ENCODE data around the gene DOK5. TPM values are rescaled to one million over a fixed set of nuclear protein-coding genes. Genes with fewer than 3 reads are reported as not detected.
A peak's percentile ranks its signal among the peaks of the same experiment; 100 is the strongest.

DOK5 gene
- total and polyA plus RNA-seq, 2 of the 4 experiments (the other 2 are of a cell fraction) = 2.8 to 3.9 TPM

DNA sequence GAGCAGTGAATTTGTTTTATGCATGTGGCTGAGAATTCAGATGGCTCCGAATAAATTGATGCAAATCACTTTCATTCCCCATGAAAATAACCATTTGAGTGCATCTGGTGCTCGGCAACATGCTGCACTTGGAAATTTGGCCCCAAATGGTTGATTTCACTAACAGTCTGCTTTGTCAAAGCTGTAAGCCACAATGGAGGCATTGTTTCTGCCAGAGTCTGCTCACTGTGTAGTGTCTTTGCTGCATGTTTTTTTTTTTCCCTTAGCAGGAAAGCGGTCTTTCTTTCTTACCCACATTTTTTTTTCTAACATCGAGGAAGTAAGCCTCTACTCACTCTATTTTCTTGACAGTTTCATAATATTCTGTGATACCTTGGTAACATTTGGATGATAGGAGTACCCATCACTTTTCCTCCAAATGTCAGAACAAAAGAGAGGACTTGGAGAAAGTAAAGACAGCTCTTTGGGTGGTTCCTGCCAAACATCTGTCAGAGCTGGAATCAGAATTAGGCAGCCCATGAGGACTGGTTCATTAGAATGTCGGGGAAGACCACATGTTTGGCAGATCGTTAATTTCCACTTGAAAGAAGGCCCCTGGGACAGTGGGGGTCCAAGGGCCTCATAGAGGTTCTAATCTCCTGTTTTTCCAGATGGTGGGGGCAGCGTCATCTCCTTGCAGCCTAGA, 149.5 kb downstream of the DOK5 start:
- H2AK5ac ChIP-seq (ENCODE audit: low read depth, low read length) = no peak overlapping the region
- ATAC-seq (ENCODE audit: low read depth) (no peak), DNase-seq (peak; percentile 6)
- H2BK20ac ChIP-seq (ENCODE audit: low read depth, low read length) = no peak overlapping the region
- intact Hi-C loops (cut with micrococcal nuclease) = no loop called here
- no peak for TF ChIP-seq RFX5 (IDR thresholded peaks at IDR 0.05; ENCODE audit: low read depth, low read length)
- TF ChIP-seq CHD1 (IDR thresholded peaks at IDR 0.05; ENCODE audit: low read depth, low read length) = no peak
- no peak for TF ChIP-seq RCOR1 (IDR thresholded peaks at IDR 0.05; ENCODE audit: insufficient replicate concordance, low read length)
- no peak for TF ChIP-seq RAD21 (IDR thresholded peaks at IDR 0.05; ENCODE audit: low read length)
- TF ChIP-seq, protein P1, sequence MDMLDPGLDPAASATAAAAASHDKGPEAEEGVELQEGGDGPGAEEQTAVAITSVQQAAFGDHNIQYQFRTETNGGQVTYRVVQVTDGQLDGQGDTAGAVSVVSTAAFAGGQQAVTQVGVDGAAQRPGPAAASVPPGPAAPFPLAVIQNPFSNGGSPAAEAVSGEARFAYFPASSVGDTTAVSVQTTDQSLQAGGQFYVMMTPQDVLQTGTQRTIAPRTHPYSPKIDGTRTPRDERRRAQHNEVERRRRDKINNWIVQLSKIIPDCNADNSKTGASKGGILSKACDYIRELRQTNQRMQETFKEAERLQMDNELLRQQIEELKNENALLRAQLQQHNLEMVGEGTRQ (IDR thresholded peaks at IDR 0.05; ENCODE audit: low read depth, low read length) = no peak
- TF ChIP-seq MXI1 (IDR thresholded peaks at IDR 0.05; ENCODE audit: borderline replicate concordance, low read depth, low read length) = no peak
- TF ChIP-seq FOS (IDR thresholded peaks at IDR 0.05; ENCODE audit: low read depth, low read length) = no peak
- no peak for TF ChIP-seq MAFK (IDR thresholded peaks at IDR 0.05; ENCODE audit: low read depth, low read length)
- TF ChIP-seq, protein P2, sequence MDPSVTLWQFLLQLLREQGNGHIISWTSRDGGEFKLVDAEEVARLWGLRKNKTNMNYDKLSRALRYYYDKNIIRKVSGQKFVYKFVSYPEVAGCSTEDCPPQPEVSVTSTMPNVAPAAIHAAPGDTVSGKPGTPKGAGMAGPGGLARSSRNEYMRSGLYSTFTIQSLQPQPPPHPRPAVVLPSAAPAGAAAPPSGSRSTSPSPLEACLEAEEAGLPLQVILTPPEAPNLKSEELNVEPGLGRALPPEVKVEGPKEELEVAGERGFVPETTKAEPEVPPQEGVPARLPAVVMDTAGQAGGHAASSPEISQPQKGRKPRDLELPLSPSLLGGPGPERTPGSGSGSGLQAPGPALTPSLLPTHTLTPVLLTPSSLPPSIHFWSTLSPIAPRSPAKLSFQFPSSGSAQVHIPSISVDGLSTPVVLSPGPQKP (IDR thresholded peaks at IDR 0.05; ENCODE audit: borderline replicate concordance, low read depth, low read length) = no peak
- TF ChIP-seq BHLHE40 (IDR thresholded peaks at IDR 0.05; ENCODE audit: low read depth, low read length) = no peak
- no peak for TF ChIP-seq NFE2L2 (IDR thresholded peaks at IDR 0.05; ENCODE audit: low read depth, low read length)
- TF ChIP-seq, protein P3, sequence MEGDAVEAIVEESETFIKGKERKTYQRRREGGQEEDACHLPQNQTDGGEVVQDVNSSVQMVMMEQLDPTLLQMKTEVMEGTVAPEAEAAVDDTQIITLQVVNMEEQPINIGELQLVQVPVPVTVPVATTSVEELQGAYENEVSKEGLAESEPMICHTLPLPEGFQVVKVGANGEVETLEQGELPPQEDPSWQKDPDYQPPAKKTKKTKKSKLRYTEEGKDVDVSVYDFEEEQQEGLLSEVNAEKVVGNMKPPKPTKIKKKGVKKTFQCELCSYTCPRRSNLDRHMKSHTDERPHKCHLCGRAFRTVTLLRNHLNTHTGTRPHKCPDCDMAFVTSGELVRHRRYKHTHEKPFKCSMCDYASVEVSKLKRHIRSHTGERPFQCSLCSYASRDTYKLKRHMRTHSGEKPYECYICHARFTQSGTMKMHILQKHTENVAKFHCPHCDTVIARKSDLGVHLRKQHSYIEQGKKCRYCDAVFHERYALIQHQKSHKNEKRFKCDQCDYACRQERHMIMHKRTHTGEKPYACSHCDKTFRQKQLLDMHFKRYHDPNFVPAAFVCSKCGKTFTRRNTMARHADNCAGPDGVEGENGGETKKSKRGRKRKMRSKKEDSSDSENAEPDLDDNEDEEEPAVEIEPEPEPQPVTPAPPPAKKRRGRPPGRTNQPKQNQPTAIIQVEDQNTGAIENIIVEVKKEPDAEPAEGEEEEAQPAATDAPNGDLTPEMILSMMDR (conservative IDR thresholded peaks at IDR 0.05; ENCODE audit: low read depth, low read length) = no peak
- no peak for TF ChIP-seq CEBPB (IDR thresholded peaks at IDR 0.05; ENCODE audit: low read depth, low read length)
- TF ChIP-seq MAZ (IDR thresholded peaks at IDR 0.05; ENCODE audit: borderline replicate concordance, low read depth, low read length) = no peak
- TF ChIP-seq SMC3 (IDR thresholded peaks at IDR 0.05; ENCODE audit: low read depth, low read length) = no peak
- no peak for TF ChIP-seq POLR2A (IDR thresholded peaks at IDR 0.05; ENCODE audit: low read depth, low read length)
- H4K5ac ChIP-seq (ENCODE audit: low read depth, low read length) = no peak overlapping the region
- no peak overlapping the region for H3K18ac ChIP-seq (ENCODE audit: low read depth, low read length)
- no peaks in the 10 kb centered on the region for H3K9me1 ChIP-seq (ENCODE audit: insufficient read depth, low read length)
- no peak overlapping the region for H2BK15ac ChIP-seq (ENCODE audit: low read depth, low read length)
- H3K4ac ChIP-seq (ENCODE audit: low read depth, low read length) = no peak overlapping the region
- ChIA-PET CTCF (interaction anchor here (0.7 kb wide), 1 partner anchor 12 kb away, joined by 3 read pairs; no protein-coding TSS in a partner anchor), POLR2A (ENCODE audit: unreplicated experiment) (no interaction called here)
- no peak overlapping the region for H3K56ac ChIP-seq (ENCODE audit: extremely low read depth, insufficient read depth, low read length)
- H2AK9ac ChIP-seq (replicated peaks; ENCODE audit: low read depth, low read length, poor library complexity) = no peak overlapping the region
- H4K20me1 ChIP-seq (ENCODE audit: insufficient read depth, low read length) = no peaks in the 10 kb centered on the region
- H3K9ac ChIP-seq (ENCODE audit: low read depth, low read length) = no peak overlapping the region
- no peak overlapping the region for H2BK120ac ChIP-seq (ENCODE audit: low read depth, low read length)
- H2BK5ac ChIP-seq (ENCODE audit: low read depth, low read length, poor library complexity, severe bottlenecking) = no peak overlapping the region
- in situ Hi-C loops (cut with MboI; ENCODE audit: low sequenced_read_pairs) = no loop called here
- no peak overlapping the region for H3K4me2 ChIP-seq (ENCODE audit: low read depth, low read length)
- no peaks in the 10 kb centered on the region for H3K79me1 ChIP-seq (ENCODE audit: low read depth in 1 of 2, low read length in 2 of 2)
- no TSS peak for BruUV-seq (replicated peaks)
- H3K4me1 ChIP-seq (ENCODE audit: control insufficient read depth, insufficient read depth, low read length) = no peaks in the 10 kb centered on the region; the same call in 1 of the 2 replicates
- H3K36me3 ChIP-seq (ENCODE audit: control insufficient read depth, insufficient read depth, low read length) = no peaks in the 10 kb centered on the region
- no peak overlapping the region for H3K27ac ChIP-seq (ENCODE audit: insufficient read depth, low read length)
- H3K27me3 ChIP-seq (ENCODE audit: control insufficient read depth, insufficient read depth, low read length) = no peaks in the 10 kb centered on the region
- H3K23ac ChIP-seq (ENCODE audit: low read depth, low read length) = no peak overlapping the region
- H4K8ac ChIP-seq (ENCODE audit: low read depth in 2 of 2, low read length in 2 of 2) = no peak overlapping the region
- H3K14ac ChIP-seq (replicated peaks; ENCODE audit: low read depth, low read length) = no peak overlapping the region
- no peak overlapping the region for H3K4me3 ChIP-seq (ENCODE audit: insufficient read depth, low read depth, low read length)
- no peaks in the 10 kb centered on the region for H3K9me3 ChIP-seq (ENCODE audit: control insufficient read depth, insufficient read depth, low read length)
- no peak overlapping the region for H2AFZ ChIP-seq (replicated peaks; ENCODE audit: low read length, poor library complexity)
- H4K91ac ChIP-seq (ENCODE audit: insufficient read depth, low read depth, low read length) = no peak overlapping the region
- dilution Hi-C loops (cut with HindIII; ENCODE audit: low sequenced_read_pairs, unreplicated experiment) = no loop called here
- WGBS, 2 experiments (ENCODE audit: extremely low coverage in 2 of 2, insufficient read length in 1 of 2) = 0% methylated on average over 1 of the region's 7 CpGs; no CpG with 5 or more reads in 1 of the 2 experiments
